ENCODE measurements around the gene MAP3K5.
A peak's percentile ranks its signal among the peaks of the same experiment; 100 is the strongest.

Gene MAP3K5

DNA sequence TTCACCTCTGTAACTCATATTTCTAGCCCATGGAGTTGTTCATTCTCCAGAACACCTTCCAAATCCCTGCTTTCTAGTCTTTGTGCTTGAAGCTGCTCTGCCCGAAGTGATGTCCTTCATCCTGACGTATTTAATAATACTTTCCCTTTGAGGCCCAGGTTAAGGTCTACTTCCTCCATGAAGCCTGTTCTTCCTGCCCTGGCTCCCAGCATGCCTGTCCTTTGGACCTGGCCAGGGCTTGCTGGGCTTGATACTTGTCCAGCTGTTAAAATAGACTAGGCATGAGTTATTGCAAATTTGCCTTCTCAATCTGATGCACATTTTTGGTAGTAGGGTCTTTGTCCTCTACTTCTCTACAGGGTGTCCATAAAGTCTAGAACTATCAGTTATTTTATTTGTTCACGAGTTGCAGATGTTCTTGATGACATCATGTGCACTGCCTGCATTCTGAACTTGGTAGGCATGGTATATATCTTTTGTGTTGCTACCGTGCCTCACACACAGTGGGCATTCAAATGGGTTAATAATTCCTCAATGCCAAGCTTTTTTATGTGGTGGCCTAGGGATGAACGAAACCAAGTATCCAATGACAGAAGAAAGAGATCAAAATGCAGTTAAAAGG, 239.0 kb downstream of the MAP3K5 start:
- no peak for DNase-seq

DNA sequence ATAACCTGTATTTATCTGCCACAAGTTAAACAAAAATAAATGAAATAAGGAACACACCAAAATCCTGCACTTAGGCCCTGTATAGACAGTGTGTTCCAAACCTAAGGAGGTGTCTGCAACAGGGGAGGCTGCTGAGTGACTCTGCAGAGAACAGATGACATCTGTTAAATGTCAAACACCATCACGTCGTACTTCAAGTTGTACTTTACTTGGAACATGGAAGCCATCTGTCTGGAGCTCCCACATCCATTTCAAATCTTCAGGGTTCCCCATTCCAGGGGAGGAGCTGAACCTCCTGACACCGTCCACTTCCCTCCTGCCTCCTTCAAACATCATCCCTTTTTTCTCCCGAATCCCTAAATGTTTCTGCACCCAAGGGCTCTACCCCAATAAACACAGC, 240.2 kb downstream of the MAP3K5 start:
- no peak for DNase-seq

DNA sequence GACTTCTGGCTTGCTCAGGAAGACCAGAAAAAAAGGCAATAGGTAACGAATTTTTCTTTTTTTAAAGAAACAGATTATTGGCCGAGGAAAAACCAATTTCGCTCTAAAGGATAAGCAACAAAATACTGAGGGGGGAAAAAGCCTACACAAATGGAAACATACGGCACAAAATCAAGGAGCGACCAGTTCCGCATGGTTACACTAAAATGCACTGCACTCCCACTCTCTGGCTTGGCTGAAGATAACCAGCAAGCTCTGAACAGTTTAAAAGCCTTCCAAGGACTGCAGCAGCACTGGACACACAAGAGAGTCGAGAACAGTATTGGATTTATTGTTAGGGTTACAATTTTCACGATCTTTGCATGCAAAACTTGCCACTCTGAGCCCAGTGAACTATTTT, 241.2 kb downstream of the MAP3K5 start:
- no peak for DNase-seq

GRCh38 chr6:136550330-136551071, 241.8 kb downstream of the MAP3K5 start, which contains the start of gene MAP7:
Gene MAP7 (minus strand): TSS chr6:136550422. CDS start chr6:136550408, 14 bp downstream.
- DNase-seq: peak; percentile 68

DNA sequence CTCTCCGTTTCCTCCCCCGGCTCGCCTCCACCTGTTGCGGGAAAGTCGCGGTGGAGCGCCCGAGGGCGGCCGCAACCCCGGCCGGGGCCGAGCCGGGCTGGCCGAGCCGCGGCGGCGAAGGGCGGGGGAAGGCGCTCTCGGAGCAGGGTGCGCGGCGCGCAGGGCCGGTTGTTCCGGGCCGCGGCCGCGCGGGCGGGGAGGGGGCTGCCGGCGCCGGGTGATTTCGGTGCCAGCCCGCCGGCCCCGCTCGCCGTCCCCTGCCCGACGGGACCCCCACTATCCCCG, 242.3 kb downstream of the MAP3K5 start:
- no peak for DNase-seq

GRCh38 chr6:136549300-136550044, 242.8 kb downstream of the MAP3K5 start:
- no peak for DNase-seq

GRCh38 chr6:136548582-136549299, 243.5 kb downstream of the MAP3K5 start:
- no peak for DNase-seq

GRCh38 chr6:136547871-136548270, 244.4 kb downstream of the MAP3K5 start:
- DNase-seq: no peak

- no peak for DNase-seq
Observed at GRCh38 chr6:136547336-136547735, 244.9 kb downstream of the MAP3K5 start.

GRCh38 chr6:136546331-136546730, 245.9 kb downstream of the MAP3K5 start:
- no peak for DNase-seq

DNA sequence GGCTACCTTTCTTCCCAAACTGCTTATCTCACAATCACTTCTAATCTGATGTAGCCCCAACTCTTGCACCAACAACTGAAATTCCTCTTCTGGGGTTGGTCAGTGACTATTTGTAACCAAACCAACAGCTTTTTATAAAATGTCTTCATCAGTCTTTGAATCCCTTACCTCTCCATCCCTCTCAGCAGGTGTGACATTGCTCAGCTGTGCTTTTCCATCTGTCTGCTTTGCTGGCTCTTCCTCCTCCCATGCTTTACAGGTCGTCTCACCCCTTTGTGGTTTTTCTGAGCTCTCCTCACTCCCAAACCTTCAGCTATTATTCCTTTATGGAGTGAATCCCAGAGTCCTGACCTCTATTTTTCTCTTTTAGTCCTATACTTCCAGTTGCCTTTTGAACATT, 248.0 kb downstream of the MAP3K5 start:
- DNase-seq: no peak

DNA sequence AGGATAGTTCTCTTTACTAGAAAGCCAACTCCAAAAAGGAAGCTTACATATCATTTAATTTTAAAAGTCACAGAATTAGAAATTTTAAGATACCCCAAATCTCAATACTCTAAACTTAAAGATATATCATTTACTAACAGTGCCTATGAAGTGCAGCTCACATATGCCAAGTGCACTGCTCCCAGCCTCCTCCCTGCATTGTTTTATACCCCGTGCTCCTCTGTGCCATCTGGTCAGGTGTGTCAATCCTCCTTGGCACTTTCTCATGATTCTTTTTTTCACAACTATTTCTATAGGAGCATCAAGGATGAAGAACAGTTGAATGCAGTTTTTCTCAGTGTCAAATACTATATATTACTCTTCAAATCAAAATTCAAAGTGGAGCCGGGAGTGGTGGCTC, 250.9 kb downstream of the MAP3K5 start:
- no peak for DNase-seq

- DNase-seq: no peak
Observed at GRCh38 chr6:136539967-136540652, 252.2 kb downstream of the MAP3K5 start.

DNA sequence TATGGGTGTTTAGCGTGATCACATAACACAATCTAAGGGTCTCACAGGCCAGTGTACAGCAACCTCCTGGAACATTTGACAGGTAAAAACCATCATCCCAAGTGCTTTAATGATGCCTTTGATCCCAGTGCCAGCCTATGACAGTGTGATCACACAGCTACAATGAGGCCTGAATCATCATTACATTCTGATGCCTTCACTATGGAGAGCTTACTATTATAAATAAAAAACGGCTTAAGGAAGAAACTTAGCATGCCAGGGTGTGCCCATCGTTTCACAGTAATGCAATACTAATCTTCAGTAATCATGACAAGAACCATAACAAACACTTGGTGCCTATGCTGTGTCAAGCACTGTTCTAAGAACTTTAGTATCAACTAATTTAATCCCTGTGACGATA, 253.4 kb downstream of the MAP3K5 start:
- DNase-seq: no peak

GRCh38 chr6:136535880-136536650, 256.2 kb downstream of the MAP3K5 start:
- DNase-seq: no peak

DNA sequence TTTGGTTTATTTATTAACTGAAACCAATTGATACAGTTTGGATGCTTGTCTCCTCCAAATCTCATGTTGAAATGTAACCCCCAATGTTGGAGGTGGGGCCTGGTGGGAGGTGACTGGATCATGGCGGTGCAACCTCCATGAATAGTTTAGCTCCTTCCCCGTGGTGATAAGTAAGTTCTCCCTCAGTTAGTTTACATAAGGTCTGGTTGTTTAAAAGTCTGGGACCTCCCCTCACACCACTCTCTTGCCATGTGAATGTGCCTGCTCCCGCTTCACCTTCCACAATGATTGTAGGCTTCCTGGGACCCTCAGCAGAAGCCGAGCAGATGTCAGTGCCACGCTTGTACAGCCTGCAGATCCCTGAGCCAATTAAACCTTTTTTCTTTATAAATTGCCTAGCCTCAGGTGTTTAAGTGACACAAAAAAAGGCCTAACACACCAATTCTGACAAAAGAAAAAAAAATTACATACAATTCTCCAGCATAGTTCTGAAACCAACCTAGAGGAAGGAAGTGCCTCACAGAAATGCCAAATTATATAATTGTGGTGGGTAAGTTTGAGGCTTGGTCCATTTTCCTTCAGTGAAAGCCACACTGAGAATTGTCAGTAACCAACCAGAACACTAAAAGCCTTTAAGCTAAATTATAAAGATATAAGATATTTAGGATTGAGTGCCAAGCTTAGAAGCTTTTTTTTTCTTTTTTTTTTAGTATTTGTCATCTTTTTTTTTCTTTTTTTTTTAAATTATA, 257.1 kb downstream of the MAP3K5 start:
- DNase-seq: no peak

DNA sequence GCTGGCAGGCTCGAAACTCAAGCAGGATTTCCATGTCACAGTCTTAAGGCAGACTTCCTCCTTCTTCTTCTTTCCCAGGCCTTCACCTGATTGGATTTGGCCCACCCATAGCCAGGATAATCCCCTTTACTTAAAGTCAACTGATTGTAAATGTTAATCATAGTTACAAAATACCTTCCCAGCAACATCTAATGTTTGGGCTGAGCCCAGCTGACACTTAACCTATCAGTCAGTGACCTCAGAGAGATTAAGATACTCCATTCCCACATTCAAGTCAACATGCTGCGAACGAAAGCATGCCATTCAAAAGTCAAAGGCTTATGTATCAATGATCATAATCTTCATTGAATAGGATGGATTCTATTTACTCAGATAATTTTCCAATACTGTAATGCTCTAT, 258.0 kb downstream of the MAP3K5 start:
- DNase-seq: no peak

DNA sequence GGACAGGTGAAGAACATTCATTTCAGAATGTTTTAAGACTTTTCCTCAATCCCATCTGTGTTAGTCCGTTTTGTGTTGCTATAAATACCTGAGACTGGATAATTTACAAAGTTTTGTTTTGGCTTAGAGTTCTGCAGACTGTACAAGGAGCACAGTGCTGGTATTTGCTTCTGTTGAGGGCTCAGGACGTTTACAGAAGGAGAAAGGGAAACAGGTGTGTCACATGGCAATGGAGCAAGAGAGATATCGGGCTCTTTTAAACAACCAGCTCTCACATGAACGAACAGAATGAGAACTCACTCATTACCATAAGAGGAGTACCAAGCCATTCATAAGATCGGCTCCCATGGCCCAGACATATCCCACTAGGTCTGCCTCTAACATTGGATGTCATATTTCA, 258.8 kb downstream of the MAP3K5 start:
- DNase-seq: no peak

DNA sequence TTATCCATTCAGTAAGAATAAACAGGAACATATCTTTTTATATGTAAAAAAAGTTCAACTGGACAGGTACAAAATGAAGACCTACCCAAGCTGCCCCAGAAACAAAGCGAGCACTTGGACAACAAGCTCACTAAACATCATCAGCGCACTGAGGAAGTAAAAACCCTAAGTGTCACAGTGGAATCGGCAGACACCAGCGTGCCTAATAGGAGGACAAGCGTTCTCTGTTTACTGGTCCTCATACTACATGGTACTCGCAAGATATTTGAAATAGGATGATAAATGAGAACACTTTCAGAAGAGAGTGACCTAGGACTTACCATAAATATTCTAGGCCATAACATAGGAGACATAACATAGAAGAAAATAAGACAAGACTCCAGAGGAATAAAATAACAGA, 260.2 kb downstream of the MAP3K5 start:
- DNase-seq: no peak

DNA sequence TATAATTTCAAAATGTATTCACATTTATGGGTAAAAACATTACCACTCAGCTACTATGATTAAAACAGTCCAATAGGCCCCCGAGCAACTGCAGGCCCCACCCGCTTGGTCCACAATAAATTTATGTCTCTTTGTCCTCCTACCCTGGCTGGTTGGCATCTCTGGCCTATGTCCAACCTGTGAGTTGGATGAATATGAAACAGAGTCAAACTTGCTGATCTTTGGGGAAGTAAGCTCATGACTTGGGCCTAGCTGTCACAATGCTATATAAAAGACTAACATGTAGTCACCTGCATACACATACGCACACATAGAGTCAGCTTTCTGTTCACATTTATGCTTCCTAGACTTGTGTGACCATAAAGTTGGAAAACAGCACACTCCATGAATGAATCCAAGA, 262.6 kb downstream of the MAP3K5 start:
- no peak for DNase-seq

DNA sequence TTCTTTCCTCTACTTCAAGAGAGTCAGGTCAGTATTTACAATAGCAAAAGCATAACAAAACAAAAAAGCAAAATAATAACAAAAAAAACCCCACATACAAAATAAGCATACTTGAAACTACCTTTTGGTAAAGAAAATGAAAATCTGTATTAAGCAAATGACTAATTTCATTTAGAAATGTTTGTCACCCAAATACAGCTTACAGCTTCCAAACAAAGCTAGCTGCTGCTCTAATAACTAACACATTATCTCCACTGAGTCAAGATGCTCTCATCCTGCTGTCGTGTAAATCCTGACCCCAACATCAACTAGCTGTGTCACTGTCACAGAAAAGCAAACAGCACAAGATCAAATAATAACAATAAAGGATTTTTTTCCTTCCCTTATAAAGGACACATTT, 263.8 kb downstream of the MAP3K5 start:
- no peak for DNase-seq

Measured in central memory CD4-positive, alpha-beta T cell (primary cell).